Stomach (tissue), 9 donors: ENCODE results near the gene TFCP2L1. TPM values are rescaled to one million over a fixed set of nuclear protein-coding genes. Genes with fewer than 3 reads are reported as not detected.
A peak's percentile ranks its signal among the peaks of the same experiment; 100 is the strongest.

Source experiments
- DNase-seq, 2 donors: peaks; one replicate each; pipeline versions ENCODE4 v3.0.0 to v3.0.0-alpha.2; 2013 to 2019
- H3K27ac ChIP-seq, 5 donors: fragments of 200-600 bp in 4 of 5; sonication (generic) in 4 of 5; one replicate each; pipeline ENCODE4 v1.5.1; 2013 to 2019; ENCODE audit warnings: mild to moderate bottlenecking in 1 of 5, moderate library complexity in 1 of 5
- H3K27me3 ChIP-seq, 3 donors: fragments of 200-600 bp; sonication (generic); one replicate each; pipeline ENCODE4 v1.5.1; 2017 to 2019; ENCODE audit warnings: mixed run types in 1 of 3
- H3K36me3 ChIP-seq, 4 donors: fragments of 200-600 bp; sonication (generic); 1 replicate in 3 of 4; 2 replicates in 1 of 4; pipeline ENCODE4 v1.5.1; 2016 to 2019
- H3K4me1 ChIP-seq, 4 donors: fragments of 200-600 bp; sonication (generic); one replicate each; pipeline ENCODE4 v1.5.1; 2016 to 2019
- H3K4me3 ChIP-seq, 4 donors: fragments of 200-600 bp; sonication (generic) in 3 of 4; one replicate each; pipeline ENCODE4 v1.5.1; 2016 to 2019; ENCODE audit warnings: mild to moderate bottlenecking in 1 of 4
- H3K9me3 ChIP-seq, 4 donors: fragments of 200-600 bp; sonication (generic); one replicate each; pipeline ENCODE4 v1.5.1; 2016 to 2019
- EP300 ChIP-seq: sonication (generic); formaldehyde crosslinking; IDR thresholded peaks from one replicate; pipeline ENCODE4 v1.6.1; 2017; ENCODE audit warnings: antibody characterized with exemption
- POLR2A ChIP-seq, 4 donors: fragments of 450-650 bp; IDR thresholded peaks; one replicate each; pipeline ENCODE4 v1.6.1; 2016; ENCODE audit warnings: antibody characterized with exemption in 4 of 4, control low read depth in 2 of 4, mild to moderate bottlenecking in 1 of 4, moderate library complexity in 1 of 4
- POLR2AphosphoS5 ChIP-seq, 3 donors: sonication (generic); formaldehyde crosslinking; IDR thresholded peaks; one replicate each; pipeline ENCODE4 v1.6.1; 2016; ENCODE audit warnings: antibody characterized with exemption in 3 of 3
- WGBS, 5 donors: extraction: QIAGEN DNeasy Blood & Tissue Kit in 3 of 5; methylation state at CpG; one replicate each; pipeline versions ENCODE4 v1.1.5 to v1.1.7; 2013 to 2018; 5-methylcytosine and 5-hydroxymethylcytosine counted together
- intact Hi-C: fragments of 100-400 bp; cut with DNase I; formaldehyde crosslinking; loops from one replicate; pipeline ENCODE4 v1.15.1; 2023; ENCODE audit warnings: low total_unique reads
- polyA plus RNA-seq, 3 donors: library from polyadenylated mRNA; stranded (reverse); fragments of 200-250 nt; gene quantifications; one replicate each; pipeline ENCODE4 v1.2.3, GENCODE V29; 2013
- total RNA-seq, 5 donors: library from RNA; depleted of rRNA; stranded (reverse); fragments of >200 nt; gene quantifications; one replicate each; pipeline versions ENCODE4 v1.1.0 to v1.2.3, GENCODE V29; 2014 to 2016
- TF ChIP-seq, protein P1 (sequence below), 7 experiments: fragments of 450-650 bp in 4 of 7; fragments of 200-600 bp in 3 of 7; sonication (generic) in 3 of 7; IDR thresholded peaks; one replicate each; pipeline ENCODE4 v1.5.1; 2016 to 2019; ENCODE audit warnings: antibody characterized with exemption in 7 of 7, control low read depth in 2 of 7, mild to moderate bottlenecking in 1 of 7
- donor health status: healthy with polysubstance abuse.
- donor health status: Bipolar disorder and iron deficiency.
- donor health status: healthy.

Gene TFCP2L1
- total and polyA plus RNA-seq, 8 donors: 6.8 to 154 (median 36.9) TPM

DNA sequence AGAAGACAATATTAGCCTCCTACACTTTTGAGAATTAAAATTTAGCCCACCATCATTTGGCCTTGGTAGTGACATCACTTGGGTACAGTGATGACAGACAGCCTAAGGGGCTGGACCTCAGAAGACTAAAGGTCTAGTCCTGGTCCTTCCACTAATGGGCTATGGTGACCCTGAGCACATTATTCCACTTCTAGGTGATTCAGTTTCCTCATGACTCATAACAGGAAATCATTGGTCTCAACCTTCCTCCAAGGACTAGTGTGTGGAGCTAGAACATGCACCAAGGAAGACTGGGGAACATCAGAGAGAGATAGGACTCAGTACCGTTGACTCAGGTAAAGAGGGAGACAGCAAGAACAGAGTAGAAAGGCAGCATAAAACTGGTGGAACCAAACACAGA is 64.0 kb downstream of the TFCP2L1 start:
- no peaks in the 10 kb centered on the region for H3K9me3 ChIP-seq
- peaks cover 0 to 44% (median 27%) of the 10 kb centered on the region in 4 donors for H3K36me3 ChIP-seq
- H3K27me3 ChIP-seq: peaks cover 0 to 6% (median 0%) of the 10 kb centered on the region in 3 donors
- peak overlapping the region in 1 of 5 donors; percentile 8 for H3K27ac ChIP-seq
- no peaks in the 10 kb centered on the region for H3K4me1 ChIP-seq
- TF ChIP-seq POLR2AphosphoS5 (IDR thresholded peaks at IDR 0.05): peak in 1 of 3 donors; percentile 54
- TF ChIP-seq, protein P1, sequence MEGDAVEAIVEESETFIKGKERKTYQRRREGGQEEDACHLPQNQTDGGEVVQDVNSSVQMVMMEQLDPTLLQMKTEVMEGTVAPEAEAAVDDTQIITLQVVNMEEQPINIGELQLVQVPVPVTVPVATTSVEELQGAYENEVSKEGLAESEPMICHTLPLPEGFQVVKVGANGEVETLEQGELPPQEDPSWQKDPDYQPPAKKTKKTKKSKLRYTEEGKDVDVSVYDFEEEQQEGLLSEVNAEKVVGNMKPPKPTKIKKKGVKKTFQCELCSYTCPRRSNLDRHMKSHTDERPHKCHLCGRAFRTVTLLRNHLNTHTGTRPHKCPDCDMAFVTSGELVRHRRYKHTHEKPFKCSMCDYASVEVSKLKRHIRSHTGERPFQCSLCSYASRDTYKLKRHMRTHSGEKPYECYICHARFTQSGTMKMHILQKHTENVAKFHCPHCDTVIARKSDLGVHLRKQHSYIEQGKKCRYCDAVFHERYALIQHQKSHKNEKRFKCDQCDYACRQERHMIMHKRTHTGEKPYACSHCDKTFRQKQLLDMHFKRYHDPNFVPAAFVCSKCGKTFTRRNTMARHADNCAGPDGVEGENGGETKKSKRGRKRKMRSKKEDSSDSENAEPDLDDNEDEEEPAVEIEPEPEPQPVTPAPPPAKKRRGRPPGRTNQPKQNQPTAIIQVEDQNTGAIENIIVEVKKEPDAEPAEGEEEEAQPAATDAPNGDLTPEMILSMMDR (IDR thresholded peaks at IDR 0.05): no peak
- intact Hi-C loops: no loop called here
- H3K4me3 ChIP-seq: no peak overlapping the region
- DNase-seq: peak in 1 of 2 donors; percentile 33
- 62 to 82% (median 65%) methylated on average over 1 of the region's 1 CpG for WGBS, 5 donors

DNA sequence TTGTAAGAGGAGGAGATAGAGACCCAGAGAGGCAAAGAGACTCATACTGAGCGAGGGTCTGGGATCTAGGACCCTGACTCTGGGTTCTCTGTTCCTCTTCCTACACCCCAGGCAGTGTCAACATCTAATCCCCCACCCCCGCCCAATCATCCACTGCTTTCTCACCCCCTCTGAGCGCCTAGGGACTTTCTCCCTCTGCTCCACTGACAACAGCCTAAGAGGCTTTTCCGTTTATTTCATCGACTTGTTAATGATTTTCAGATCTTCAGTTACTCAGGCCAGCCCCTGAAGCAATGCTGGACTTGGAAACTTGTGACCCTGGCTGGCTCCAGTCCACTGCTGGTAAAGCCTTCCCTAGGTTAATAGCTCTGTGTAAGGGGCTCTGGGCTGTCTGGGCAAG is 65.1 kb downstream of the TFCP2L1 start:
- 74 to 85% (median 79%) methylated on average over 5 of the region's 5 CpGs for WGBS, 5 donors
- DNase-seq: no peak
- Histone ChIP-seq H3K9me3 (no peaks in the 10 kb centered on the region), H3K27me3 (peaks cover 0 to 6% (median 0%) of the 10 kb centered on the region in 3 donors), H3K27ac (no peak overlapping the region), H3K4me1 (no peaks in the 10 kb centered on the region), H3K4me3 (no peak overlapping the region), H3K36me3 (peaks cover 0 to 37% (median 25%) of the 10 kb centered on the region in 4 donors)
- intact Hi-C loops: no loop called here
- TF ChIP-seq POLR2A (IDR thresholded peaks at IDR 0.05) (no peak), EP300 (no peak), POLR2AphosphoS5 (IDR thresholded peaks at IDR 0.05) (no peak)
- TF ChIP-seq, protein P1 (IDR thresholded peaks at IDR 0.05): no peak

GRCh38 chr2:121218386-121218938 is 66.5 kb downstream of the TFCP2L1 start:
- 78 to 88% (median 84%) methylated on average over 8 of the region's 8 CpGs for WGBS, 5 donors
- Histone ChIP-seq H3K4me1 (peaks cover 0 to under 1% (median 0%) of the 10 kb centered on the region in 4 donors), H3K4me3 (no peak overlapping the region), H3K9me3 (no peaks in the 10 kb centered on the region), H3K27me3 (peaks cover 0 to 6% (median 0%) of the 10 kb centered on the region in 3 donors), H3K27ac (no peak overlapping the region), H3K36me3 (peaks cover 0 to 25% (median 14%) of the 10 kb centered on the region in 4 donors)
- intact Hi-C loops: no loop called here
- no peak for DNase-seq
- TF ChIP-seq, protein P1 (IDR thresholded peaks at IDR 0.05): no peak
- no peak for TF ChIP-seq EP300
- no peak for TF ChIP-seq POLR2AphosphoS5 (IDR thresholded peaks at IDR 0.05)
- no peak for TF ChIP-seq POLR2A (IDR thresholded peaks at IDR 0.05)

- intact Hi-C loops: no loop called here
- Histone ChIP-seq H3K4me3 (no peak overlapping the region), H3K27me3 (peaks cover 0 to 6% (median 0%) of the 10 kb centered on the region in 3 donors), H3K9me3 (no peaks in the 10 kb centered on the region), H3K27ac (no peak overlapping the region), H3K4me1 (peaks cover 0 to 7% (median 0%) of the 10 kb centered on the region in 4 donors), H3K36me3 (peaks cover 0 to 17% (median 8%) of the 10 kb centered on the region in 4 donors)
- WGBS, 5 donors: 81 to 92% (median 85%) methylated on average over 10 of the region's 10 CpGs
- no peak for DNase-seq
- no peak for TF ChIP-seq EP300
- no peak for TF ChIP-seq POLR2A (IDR thresholded peaks at IDR 0.05)
- TF ChIP-seq POLR2AphosphoS5 (IDR thresholded peaks at IDR 0.05): no peak
- TF ChIP-seq, protein P1 (IDR thresholded peaks at IDR 0.05): no peak
Observed at GRCh38 chr2:121217627-121218026, 67.4 kb downstream of the TFCP2L1 start.
